Stimulated activated CD4-positive, alpha-beta T cell treated with anti-CD3 and anti-CD28 coated beads, TNF-alpha, amount 100 ng/mL, for 4 hours (primary cell): ENCODE measurements around the gene APOA4.

ENCODE experiments used
- DNase-seq, 3 experiments: peaks; one replicate each; pipeline ENCODE4 v3.0.0-alpha.2; 2020; ENCODE audit warnings: low read depth in 3 of 3

Gene APOA4

GRCh38 chr11:116776522-116776984 lies 46.6 kb downstream of the APOA4 start:
- DNase-seq, result no peak

- DNase-seq, result no peak
These were observed 47.1 kb downstream of the APOA4 start for GRCh38 chr11:116775975-116776374.

- no peak for DNase-seq
These were observed 48.4 kb downstream of the APOA4 start for GRCh38 chr11:116774661-116775060.

DNA sequence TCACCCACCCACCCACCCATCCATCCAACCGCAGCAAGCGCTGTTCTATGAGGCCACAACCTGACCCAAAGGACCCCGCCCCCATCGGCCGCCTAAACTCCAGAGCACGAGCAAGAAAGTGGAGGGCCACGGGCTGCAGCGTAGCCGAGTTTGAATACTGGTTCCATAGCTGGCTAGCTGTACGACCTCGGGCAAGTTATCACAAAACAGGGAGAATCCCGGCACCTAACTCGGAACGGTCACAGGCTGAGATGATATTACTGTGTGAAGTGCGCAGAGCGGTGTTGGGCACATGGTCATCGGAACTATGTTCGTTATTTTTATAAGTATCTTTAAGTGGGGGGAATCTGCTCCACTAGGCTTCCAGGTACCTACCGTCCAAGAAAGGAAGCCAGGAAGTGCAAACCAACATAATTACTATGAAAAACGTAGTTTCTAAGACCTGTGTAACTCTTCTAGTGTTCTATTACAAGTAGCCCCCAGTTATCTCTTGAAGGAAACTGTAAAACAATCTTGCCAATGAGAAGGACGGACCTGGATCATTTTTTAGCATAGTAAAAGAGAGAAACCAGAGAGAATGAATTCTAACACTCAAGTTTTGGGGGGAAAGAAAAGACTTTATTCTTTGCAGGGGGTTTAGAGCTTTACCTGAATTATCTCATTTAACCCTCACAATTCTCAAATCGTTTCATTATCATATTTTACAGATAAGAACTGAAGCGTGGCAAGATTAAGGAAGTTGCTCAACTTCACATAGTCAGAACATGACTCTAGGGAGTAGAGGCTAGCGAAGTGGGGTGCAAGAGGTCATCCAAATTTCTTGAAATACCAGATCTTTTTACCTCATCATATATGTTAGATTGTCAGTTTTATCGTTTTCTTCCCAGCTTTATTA lies 49.7 kb downstream of the APOA4 start:
- DNase-seq, result no peak

GRCh38 chr11:116772443-116773202 lies 50.5 kb downstream of the APOA4 start, which contains the start of gene BUD13:
BUD13 (minus strand) TSS chr11:116772987; CDS start chr11:116772964, 23 bp downstream.
- DNase-seq, result peak; percentile 86 to 95 (median 86)

DNA sequence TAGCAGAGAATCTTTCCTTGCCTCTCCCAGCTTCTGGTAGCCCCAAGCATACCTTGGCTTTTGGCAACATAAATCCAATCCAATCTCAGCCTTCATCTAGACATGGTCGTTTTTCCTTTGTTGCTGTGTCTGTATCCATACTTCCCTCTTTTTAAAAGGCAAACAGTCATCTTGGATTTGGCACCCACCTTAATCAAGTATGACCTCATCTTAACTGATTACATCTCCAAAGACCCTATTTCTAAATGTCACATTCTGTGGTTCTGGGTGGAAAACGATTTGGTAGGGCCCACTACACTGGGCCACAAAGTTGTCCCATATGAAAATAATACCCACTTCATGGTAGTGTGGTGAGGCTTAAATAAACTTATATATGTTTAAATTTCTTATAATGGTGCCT lies 51.2 kb downstream of the APOA4 start:
- no peak for DNase-seq
